C4-2B (cell line): Measurements from ENCODE around the gene NFATC2.
"Not testable (repeated sequence)": the region's sequence is repeated elsewhere in the genome, so short reads cannot be mapped to it uniquely, and the experiment has no call there.

Source experiments
- H3K27ac ChIP-seq: fragments of 450-650 bp; 2 replicates; pipeline ENCODE4 v1.5.1; 2017
- CTCF ChIP-seq: fragments of 450-650 bp; conservative IDR thresholded peaks from 2 replicates; pipeline ENCODE4 v1.5.1; 2017; ENCODE audit warnings: mild to moderate bottlenecking
- ZFX ChIP-seq: fragments of 450-650 bp; IDR thresholded peaks from 2 replicates; pipeline ENCODE4 v1.6.1; 2017

NFATC2 gene

GRCh38 chr20:51345601-51346101 lies 196.9 kb downstream of the NFATC2 start:
- TF ChIP-seq CTCF (no peak), ZFX (no peak)
- no peak overlapping the region for H3K27ac ChIP-seq

DNA sequence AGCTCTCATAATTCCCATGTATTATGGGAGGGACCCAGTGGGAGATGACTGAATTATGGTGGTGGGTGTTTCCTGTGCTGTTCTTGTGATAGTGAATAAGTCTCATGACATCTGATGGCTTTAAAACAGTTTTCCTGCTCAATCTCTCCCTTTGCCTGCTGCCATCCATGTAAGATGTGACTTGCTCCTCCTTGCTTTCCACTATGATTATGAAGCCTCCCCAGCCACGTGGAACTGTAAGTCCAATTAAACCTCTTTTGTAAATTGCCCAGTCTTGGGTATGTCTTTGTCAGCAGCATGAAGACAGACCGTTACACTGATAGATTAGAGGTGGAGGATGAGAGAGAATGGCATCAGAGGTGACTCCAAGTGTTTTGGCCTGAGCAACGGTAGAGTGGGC lies 198.7 kb downstream of the NFATC2 start:
- H3K27ac ChIP-seq, result not testable (repeated sequence)

- TF ChIP-seq ZFX, result no peak
- TF ChIP-seq CTCF, result no peak
- no peak overlapping the region for H3K27ac ChIP-seq
Observed at GRCh38 chr20:51342510-51343236, 199.8 kb downstream of the NFATC2 start.

GRCh38 chr20:51341581-51341980 lies 200.9 kb downstream of the NFATC2 start:
- no peak for TF ChIP-seq ZFX
- no peak for TF ChIP-seq CTCF
- no peak overlapping the region for H3K27ac ChIP-seq

- TF ChIP-seq CTCF, result no peak
- TF ChIP-seq ZFX, result no peak
- no peak overlapping the region for H3K27ac ChIP-seq
Observed at GRCh38 chr20:51340451-51340840, 202.1 kb downstream of the NFATC2 start.

DNA sequence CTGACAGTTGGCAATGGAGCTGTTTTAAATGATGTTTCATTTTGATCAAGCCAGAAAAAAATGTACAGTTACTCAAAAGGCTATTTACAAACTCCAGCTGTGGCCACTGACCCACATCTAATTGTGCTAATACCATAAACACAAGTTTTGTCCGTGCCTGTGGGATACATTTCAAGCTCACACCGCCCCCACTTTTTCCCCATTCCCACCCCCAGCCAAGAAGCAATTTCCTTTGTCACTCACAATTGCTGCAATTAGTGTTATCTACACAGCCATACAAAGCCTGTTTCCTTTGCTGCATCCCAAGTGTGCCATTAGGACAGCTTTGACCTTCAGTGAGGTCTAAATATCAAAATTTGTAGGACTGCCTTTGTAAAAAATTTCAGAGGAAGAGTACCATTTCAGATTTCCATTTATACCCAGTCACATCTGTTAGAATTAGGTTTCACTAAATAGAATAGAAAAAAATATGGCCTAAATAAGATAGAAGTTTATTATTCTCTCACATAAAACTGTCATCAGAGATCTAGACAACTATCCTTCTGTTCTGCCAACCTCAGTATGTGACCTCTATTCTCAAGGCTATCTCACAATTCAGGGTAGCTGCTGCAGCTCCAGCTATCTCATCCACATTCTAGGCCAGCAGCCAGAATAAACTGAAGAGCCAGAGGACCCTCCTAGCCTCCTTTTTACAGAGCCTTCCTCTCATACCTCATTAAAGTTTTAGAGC lies 202.6 kb downstream of the NFATC2 start:
- no peak overlapping the region for H3K27ac ChIP-seq
- no peak for TF ChIP-seq CTCF
- TF ChIP-seq ZFX, result no peak

DNA sequence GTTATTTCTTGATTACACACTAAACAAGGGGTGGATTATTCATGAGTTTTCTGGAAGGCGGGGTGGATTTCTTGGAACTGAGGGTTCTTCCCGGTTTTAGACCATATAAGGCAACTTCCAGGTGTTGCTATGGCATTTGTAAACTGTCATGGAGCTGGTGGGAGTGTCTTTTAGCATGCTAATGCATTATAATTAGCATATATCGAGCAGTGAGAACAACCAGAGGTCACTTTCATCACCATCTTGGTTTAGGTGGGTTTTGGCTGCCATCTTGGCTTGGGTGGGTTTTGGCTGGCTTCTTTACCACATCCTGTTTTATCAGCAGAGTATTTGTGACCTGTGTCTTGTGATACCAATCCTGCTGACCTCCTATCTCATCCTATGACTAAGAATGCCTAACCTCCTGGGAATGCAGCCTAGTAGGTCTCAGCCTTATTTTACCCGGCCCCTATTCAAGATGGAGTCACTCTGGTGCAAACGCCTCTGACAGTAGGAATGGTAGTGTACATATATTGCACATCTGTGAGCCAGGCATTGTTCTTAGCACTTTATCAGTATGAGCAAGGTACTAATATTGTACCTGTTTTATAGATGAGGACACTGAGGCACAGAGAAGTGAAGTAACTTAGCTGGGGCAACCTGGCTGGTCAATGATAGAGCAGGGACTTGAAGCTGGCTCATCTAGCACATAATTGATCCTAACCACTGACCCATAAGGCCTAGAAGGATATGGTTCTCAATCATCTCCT lies 203.7 kb downstream of the NFATC2 start:
- TF ChIP-seq CTCF, result no peak
- no peak for TF ChIP-seq ZFX
- no peak overlapping the region for H3K27ac ChIP-seq
